ENCODE data around the gene MGLL.

Gene MGLL

GRCh38 chr3:127720985-127721935, 101.1 kb downstream of the MGLL start:
- H3K9ac ChIP-seq (ENCODE audit: low read length in 2 of 2): no peak overlapping the region
- peaks cover 47% of the 10 kb centered on the region for H3K4me1 ChIP-seq (ENCODE audit: control insufficient read depth, insufficient read depth, low read length)
- no peak overlapping the region for H3K4me3 ChIP-seq (ENCODE audit: low read length in 2 of 2)
- peaks cover 0 to 12% of the 10 kb centered on the region in 2 donors for H3K36me3 ChIP-seq (ENCODE audit: control insufficient read depth in 2 of 2, insufficient read depth in 2 of 2, low read length in 2 of 2)
- H3K27me3 ChIP-seq (ENCODE audit: control insufficient read depth in 1 of 2, insufficient read depth in 2 of 2, low read length in 2 of 2): no peaks in the 10 kb centered on the region
- H3K27ac ChIP-seq (ENCODE audit: low read length): peak overlapping the region; percentile 64
- no peaks in the 10 kb centered on the region for H3K9me3 ChIP-seq (ENCODE audit: control insufficient read depth in 2 of 2, low read length in 2 of 2)

- Histone ChIP-seq H3K9ac (ENCODE audit: low read length in 2 of 2) (no peak overlapping the region), H3K36me3 (ENCODE audit: control insufficient read depth in 2 of 2, insufficient read depth in 2 of 2, low read length in 2 of 2) (peaks cover 0 to 13% of the 10 kb centered on the region in 2 donors), H3K4me1 (ENCODE audit: control insufficient read depth, insufficient read depth, low read length) (peaks cover 47% of the 10 kb centered on the region), H3K9me3 (ENCODE audit: control insufficient read depth in 2 of 2, low read length in 2 of 2) (no peaks in the 10 kb centered on the region), H3K27ac (ENCODE audit: low read length) (peak overlapping the region; percentile 1), H3K4me3 (ENCODE audit: low read length in 2 of 2) (no peak overlapping the region), H3K27me3 (ENCODE audit: control insufficient read depth in 1 of 2, insufficient read depth in 2 of 2, low read length in 2 of 2) (no peaks in the 10 kb centered on the region)
Measured at GRCh38 chr3:127720161-127720823, 102.0 kb downstream of the MGLL start.

DNA sequence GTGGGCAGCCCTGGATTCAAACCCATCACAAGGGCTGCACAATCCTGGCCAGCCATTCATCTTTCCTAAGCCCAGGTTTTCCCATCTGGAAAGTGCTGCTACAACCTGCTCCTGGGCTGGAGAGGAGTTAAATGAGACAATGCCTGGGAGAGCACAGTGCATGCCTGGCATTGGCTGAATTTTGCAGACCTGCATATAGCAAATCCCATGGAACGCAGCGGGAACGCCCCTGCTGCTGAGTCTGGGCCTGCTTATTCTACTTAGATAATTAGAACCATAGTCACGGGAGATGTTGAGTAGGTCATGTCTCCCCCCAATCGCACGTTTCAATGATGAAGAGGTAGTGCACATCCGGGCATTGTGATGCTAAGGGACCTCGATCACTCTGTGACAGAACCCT, 102.9 kb downstream of the MGLL start:
- peak overlapping the region; percentile 18 for H3K27ac ChIP-seq (ENCODE audit: low read length)
- peaks cover 49% of the 10 kb centered on the region for H3K4me1 ChIP-seq (ENCODE audit: control insufficient read depth, insufficient read depth, low read length)
- H3K27me3 ChIP-seq (ENCODE audit: control insufficient read depth in 1 of 2, insufficient read depth in 2 of 2, low read length in 2 of 2): no peaks in the 10 kb centered on the region
- no peak overlapping the region for H3K9ac ChIP-seq (ENCODE audit: low read length in 2 of 2)
- H3K9me3 ChIP-seq (ENCODE audit: control insufficient read depth in 2 of 2, low read length in 2 of 2): no peaks in the 10 kb centered on the region
- H3K36me3 ChIP-seq (ENCODE audit: control insufficient read depth in 2 of 2, insufficient read depth in 2 of 2, low read length in 2 of 2): peaks cover 0 to 13% of the 10 kb centered on the region in 2 donors
- H3K4me3 ChIP-seq (ENCODE audit: low read length in 2 of 2): no peak overlapping the region

DNA sequence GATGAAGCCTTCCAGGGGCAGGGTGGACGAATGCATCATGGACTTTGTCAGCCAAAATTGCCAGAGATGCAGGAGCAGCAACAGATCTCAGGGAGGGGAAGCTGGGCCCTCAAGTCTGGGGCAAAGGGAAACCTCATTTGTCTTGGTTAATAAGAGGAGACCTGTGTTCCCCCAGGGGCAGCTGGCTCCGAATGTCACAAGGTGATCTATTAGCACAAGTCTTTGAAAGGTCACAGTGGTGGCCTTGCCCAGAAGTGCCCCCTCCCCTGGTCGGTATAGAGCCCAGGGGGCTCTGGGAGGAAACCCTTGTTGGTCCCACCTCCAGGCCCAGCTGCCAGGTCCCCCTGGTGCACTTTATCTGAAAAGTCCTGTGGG, 103.4 kb downstream of the MGLL start:
- no peaks in the 10 kb centered on the region for H3K27me3 ChIP-seq (ENCODE audit: control insufficient read depth in 1 of 2, insufficient read depth in 2 of 2, low read length in 2 of 2)
- no peak overlapping the region for H3K4me3 ChIP-seq (ENCODE audit: low read length in 2 of 2)
- H3K9me3 ChIP-seq (ENCODE audit: control insufficient read depth in 2 of 2, low read length in 2 of 2): no peaks in the 10 kb centered on the region
- H3K27ac ChIP-seq (ENCODE audit: low read length): peak overlapping the region; percentile 18
- peaks cover 49% of the 10 kb centered on the region for H3K4me1 ChIP-seq (ENCODE audit: control insufficient read depth, insufficient read depth, low read length)
- H3K36me3 ChIP-seq (ENCODE audit: control insufficient read depth in 2 of 2, insufficient read depth in 2 of 2, low read length in 2 of 2): peaks cover 0 to 13% of the 10 kb centered on the region in 2 donors
- no peak overlapping the region for H3K9ac ChIP-seq (ENCODE audit: low read length in 2 of 2)

DNA sequence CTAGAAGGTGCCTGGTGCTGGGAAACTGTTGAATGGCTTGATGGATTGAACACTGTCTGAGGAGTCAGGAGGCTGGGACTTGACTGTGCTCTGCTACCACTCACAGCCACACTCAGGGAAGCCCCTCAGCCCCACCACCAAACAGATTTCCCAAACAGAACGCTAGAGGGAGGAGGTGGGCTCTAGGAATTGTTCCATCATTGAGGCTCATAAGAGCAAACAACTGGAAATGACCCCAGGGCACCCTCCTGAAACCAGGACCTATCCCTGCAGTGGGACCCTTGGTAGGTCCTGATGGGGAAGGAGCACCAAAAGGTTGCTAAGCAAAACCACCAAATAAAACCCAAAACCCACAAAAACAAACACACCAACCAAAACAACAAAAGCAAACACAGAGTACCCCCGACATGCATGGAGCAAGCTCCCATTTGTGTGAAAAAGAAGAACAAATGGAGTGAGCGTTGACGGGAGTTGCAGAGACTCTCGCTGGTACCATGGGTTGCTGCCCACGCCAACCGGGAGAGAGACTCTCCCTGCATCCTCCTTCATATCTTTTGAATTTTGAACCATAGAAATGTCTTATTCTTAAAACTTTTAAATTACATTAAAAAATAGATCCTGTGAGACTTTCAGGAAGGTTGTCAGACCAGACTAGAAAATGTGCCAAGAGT, 103.9 kb downstream of the MGLL start:
- Histone ChIP-seq H3K27me3 (ENCODE audit: control insufficient read depth in 1 of 2, insufficient read depth in 2 of 2, low read length in 2 of 2) (no peaks in the 10 kb centered on the region), H3K4me3 (ENCODE audit: low read length in 2 of 2) (no peak overlapping the region), H3K4me1 (ENCODE audit: control insufficient read depth, insufficient read depth, low read length) (peaks cover 47% of the 10 kb centered on the region), H3K9me3 (ENCODE audit: control insufficient read depth in 2 of 2, low read length in 2 of 2) (no peaks in the 10 kb centered on the region), H3K9ac (ENCODE audit: low read length in 2 of 2) (no peak overlapping the region), H3K36me3 (ENCODE audit: control insufficient read depth in 2 of 2, insufficient read depth in 2 of 2, low read length in 2 of 2) (peaks cover 0 to 13% of the 10 kb centered on the region in 2 donors), H3K27ac (ENCODE audit: low read length) (no peak overlapping the region)

DNA sequence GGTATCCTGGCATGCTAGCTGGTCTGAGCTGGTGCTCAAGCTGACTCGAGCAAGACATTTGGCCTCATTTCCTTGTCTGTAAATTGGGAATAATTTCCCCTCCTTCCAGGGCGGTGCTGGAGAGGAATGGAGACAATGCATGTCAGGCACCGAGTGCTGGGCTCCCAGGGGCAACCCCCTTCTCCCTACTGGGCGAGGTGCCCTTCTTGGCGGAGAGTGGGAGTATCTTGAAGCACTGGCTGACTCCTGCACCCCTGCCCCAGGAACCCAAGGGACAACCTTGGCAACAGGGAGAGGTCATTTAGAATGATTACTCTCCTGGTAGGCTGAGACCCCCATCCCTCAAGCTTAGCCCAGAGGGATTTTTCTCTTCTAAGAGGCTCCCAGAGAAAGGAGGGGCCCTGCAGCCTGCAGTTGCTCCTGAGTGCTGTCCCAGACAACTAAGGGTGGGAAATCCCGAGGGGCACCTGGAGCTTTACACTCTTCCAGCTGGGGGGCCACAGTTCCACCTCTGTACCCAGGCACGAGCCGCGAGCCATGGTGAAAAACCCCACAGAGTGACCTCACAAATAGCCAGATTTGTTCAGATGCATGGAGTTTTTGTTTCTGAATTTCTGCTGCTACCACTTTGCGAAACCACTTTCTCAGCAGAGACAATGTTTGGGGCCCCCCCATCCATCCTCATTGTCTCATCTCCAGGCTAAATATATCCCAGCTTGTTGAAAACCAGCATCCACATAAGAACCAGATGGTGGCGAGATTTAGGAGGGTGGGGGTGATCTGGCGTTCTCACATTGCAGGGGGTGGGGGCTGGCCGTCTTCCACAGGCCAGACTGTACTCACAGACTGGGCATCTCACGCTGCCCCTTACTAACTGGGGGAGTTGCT, 104.7 kb downstream of the MGLL start:
- Histone ChIP-seq H3K4me3 (ENCODE audit: low read length in 2 of 2) (no peak overlapping the region), H3K27ac (ENCODE audit: low read length) (no peak overlapping the region), H3K9me3 (ENCODE audit: control insufficient read depth in 2 of 2, low read length in 2 of 2) (no peaks in the 10 kb centered on the region), H3K4me1 (ENCODE audit: control insufficient read depth, insufficient read depth, low read length) (peaks cover 47% of the 10 kb centered on the region), H3K9ac (ENCODE audit: low read length in 2 of 2) (no peak overlapping the region), H3K27me3 (ENCODE audit: control insufficient read depth in 1 of 2, insufficient read depth in 2 of 2, low read length in 2 of 2) (no peaks in the 10 kb centered on the region), H3K36me3 (ENCODE audit: control insufficient read depth in 2 of 2, insufficient read depth in 2 of 2, low read length in 2 of 2) (peaks cover 0 to 13% of the 10 kb centered on the region in 2 donors)

GRCh38 chr3:127716384-127716783, 105.9 kb downstream of the MGLL start:
- H3K4me1 ChIP-seq (ENCODE audit: control insufficient read depth, insufficient read depth, low read length): peaks cover 45% of the 10 kb centered on the region
- H3K36me3 ChIP-seq (ENCODE audit: control insufficient read depth in 2 of 2, insufficient read depth in 2 of 2, low read length in 2 of 2): peaks cover 0 to 13% of the 10 kb centered on the region in 2 donors
- H3K9ac ChIP-seq (ENCODE audit: low read length in 2 of 2): no peak overlapping the region
- no peaks in the 10 kb centered on the region for H3K27me3 ChIP-seq (ENCODE audit: control insufficient read depth in 1 of 2, insufficient read depth in 2 of 2, low read length in 2 of 2)
- no peaks in the 10 kb centered on the region for H3K9me3 ChIP-seq (ENCODE audit: control insufficient read depth in 2 of 2, low read length in 2 of 2)
- H3K27ac ChIP-seq (ENCODE audit: low read length): no peak overlapping the region
- no peak overlapping the region for H3K4me3 ChIP-seq (ENCODE audit: low read length in 2 of 2)

- Histone ChIP-seq H3K27ac (ENCODE audit: low read length) (no peak overlapping the region), H3K36me3 (ENCODE audit: control insufficient read depth in 2 of 2, insufficient read depth in 2 of 2, low read length in 2 of 2) (peaks cover 0 to 13% of the 10 kb centered on the region in 2 donors), H3K9me3 (ENCODE audit: control insufficient read depth in 2 of 2, low read length in 2 of 2) (no peaks in the 10 kb centered on the region), H3K4me3 (ENCODE audit: low read length in 2 of 2) (no peak overlapping the region), H3K9ac (ENCODE audit: low read length in 2 of 2) (no peak overlapping the region), H3K27me3 (ENCODE audit: control insufficient read depth in 1 of 2, insufficient read depth in 2 of 2, low read length in 2 of 2) (no peaks in the 10 kb centered on the region), H3K4me1 (ENCODE audit: control insufficient read depth, insufficient read depth, low read length) (peaks cover 50% of the 10 kb centered on the region)
Measured at GRCh38 chr3:127715532-127715931, 106.8 kb downstream of the MGLL start.

GRCh38 chr3:127714866-127715265, 107.4 kb downstream of the MGLL start:
- Histone ChIP-seq H3K27ac (ENCODE audit: low read length) (peak overlapping the region; percentile 46), H3K4me1 (ENCODE audit: control insufficient read depth, insufficient read depth, low read length) (peaks cover 50% of the 10 kb centered on the region), H3K36me3 (ENCODE audit: control insufficient read depth in 2 of 2, insufficient read depth in 2 of 2, low read length in 2 of 2) (peaks cover 0 to 9% of the 10 kb centered on the region in 2 donors), H3K9me3 (ENCODE audit: control insufficient read depth in 2 of 2, low read length in 2 of 2) (no peaks in the 10 kb centered on the region), H3K9ac (ENCODE audit: low read length in 2 of 2) (no peak overlapping the region), H3K4me3 (ENCODE audit: low read length in 2 of 2) (no peak overlapping the region), H3K27me3 (ENCODE audit: control insufficient read depth in 1 of 2, insufficient read depth in 2 of 2, low read length in 2 of 2) (no peaks in the 10 kb centered on the region)

GRCh38 chr3:127714125-127714571, 108.2 kb downstream of the MGLL start:
- Histone ChIP-seq H3K9ac (ENCODE audit: low read length in 2 of 2) (no peak overlapping the region), H3K4me3 (ENCODE audit: low read length in 2 of 2) (no peak overlapping the region), H3K9me3 (ENCODE audit: control insufficient read depth in 2 of 2, low read length in 2 of 2) (no peaks in the 10 kb centered on the region), H3K36me3 (ENCODE audit: control insufficient read depth in 2 of 2, insufficient read depth in 2 of 2, low read length in 2 of 2) (peaks cover 0 to 7% of the 10 kb centered on the region in 2 donors), H3K4me1 (ENCODE audit: control insufficient read depth, insufficient read depth, low read length) (peaks cover 53% of the 10 kb centered on the region), H3K27me3 (ENCODE audit: control insufficient read depth in 1 of 2, insufficient read depth in 2 of 2, low read length in 2 of 2) (no peaks in the 10 kb centered on the region), H3K27ac (ENCODE audit: low read length) (peak overlapping the region; percentile 46)

Measured in stomach smooth muscle (tissue), 2 donors.